ENCODE data around the gene CEACAM1. TPM values are rescaled to one million over a fixed set of nuclear protein-coding genes. Genes with fewer than 3 reads are reported as not detected.

The CEACAM1 gene
- total and polyA plus RNA-seq, 9 of the 15 experiments (the other 6 are each of a cell fraction or from before 2014, with no cell fraction given): 0.04 to 0.16 (median 0.10) TPM; not detected in 1

- H3K4me2 ChIP-seq (ENCODE audit: insufficient read depth, low read length): no peak overlapping the region
- no peaks in the 10 kb centered on the region for H3K36me3 ChIP-seq (ENCODE audit: control insufficient read depth, insufficient read depth, low read length)
- no peaks in the 10 kb centered on the region for H3K9me1 ChIP-seq (ENCODE audit: control insufficient read depth, insufficient read depth, low read length)
- DNase-seq (ENCODE audit: extremely low read depth in 1 of 4, low spot score in 3 of 4) (no peak), FAIRE-seq (no peak), ATAC-seq (no peak)
- no peaks in the 10 kb centered on the region for H3K9me3 ChIP-seq (replicated peaks; ENCODE audit: control insufficient read depth, insufficient read depth, low read depth, low read length)
- TF ChIP-seq ZNF696 (CRISPR knock-in tag; conservative IDR thresholded peaks at IDR 0.05): no peak
- no peak for TF ChIP-seq ZNF134 (CRISPR knock-in tag; conservative IDR thresholded peaks at IDR 0.05)
- no peak for TF ChIP-seq ZBTB11 (CRISPR knock-in tag; IDR thresholded peaks at IDR 0.05)
- no peak for TF ChIP-seq NCOA2 (IDR thresholded peaks at IDR 0.05; ENCODE audit: partially characterized antibody in 2 of 2)
- TF ChIP-seq ZNF561 (CRISPR knock-in tag; conservative IDR thresholded peaks at IDR 0.05): no peak
- TF ChIP-seq PREB (CRISPR knock-in tag; IDR thresholded peaks at IDR 0.05): no peak
- TF ChIP-seq ZFP1 (CRISPR knock-in tag; IDR thresholded peaks at IDR 0.05): no peak
- TF ChIP-seq MITF (IDR thresholded peaks at IDR 0.05): no peak
- TF ChIP-seq FOXJ3 (CRISPR knock-in tag; IDR thresholded peaks at IDR 0.05): no peak
- no peak for TF ChIP-seq DDX20 (tag; IDR thresholded peaks at IDR 0.05; ENCODE audit: low read depth)
- H3K27ac ChIP-seq (ENCODE audit: extremely low read depth, low read depth, low read length): no peak overlapping the region
- no peak overlapping the region for H2AFZ ChIP-seq (ENCODE audit: low read depth, low read length)
- no peak overlapping the region for H3K9ac ChIP-seq (ENCODE audit: insufficient read depth in 1 of 2, low read depth in 2 of 2, low read length in 2 of 2)
- no peak overlapping the region for H3K4me3 ChIP-seq
- in situ Hi-C loops (cut with MboI) (no loop called here), intact Hi-C loops (cut with micrococcal nuclease) (no loop called here)
- no peaks in the 10 kb centered on the region for H3K4me1 ChIP-seq (replicated peaks in 1 of 2; ENCODE audit: control insufficient read depth in 2 of 2, insufficient read depth in 2 of 2, low read length in 2 of 2)
- WGBS (ENCODE audit: insufficient coverage, low coverage, missing lambda C conversion rate): 0% methylated on average over 5 of the region's 5 CpGs
- H3K27me3 ChIP-seq (ENCODE audit: control insufficient read depth in 2 of 2, insufficient read depth in 2 of 2, low read length in 2 of 2): no peaks in the 10 kb centered on the region; a peak in 1 of 5 replicates
- ChIA-PET POLR2A (interaction anchor here (0.6 kb wide), 1 partner anchor 37 kb away, joined by 3 read pairs; no protein-coding TSS in a partner anchor), CTCF (ENCODE audit: low intra/inter-chr PET ratio) (no interaction called here)
- H3K79me2 ChIP-seq (ENCODE audit: control insufficient read depth, insufficient read depth, low read length): no peaks in the 10 kb centered on the region
- no TSS peak for BruUV-seq (replicated peaks)
- no peaks in the 10 kb centered on the region for H4K20me1 ChIP-seq (replicated peaks; ENCODE audit: control insufficient read depth, insufficient read depth, low read length)
Observed at GRCh38 chr19:42555317-42555716, 27.0 kb upstream of the CEACAM1 start.

All from K562 (cell line).